Nephron (organoid): Measurements from ENCODE around the gene FAM117A.

Source experiments
- H3K27ac Mint-ChIP-seq, 3 experiments: 2 replicates each; pipeline ENCODE4 v1.8.0; 2020; ENCODE audit warnings: mixed read lengths in 3 of 3, mild to moderate bottlenecking in 2 of 3, moderate library complexity in 1 of 3
- H3K27me3 Mint-ChIP-seq: 2 replicates; pipeline ENCODE4 v1.8.0; 2021; ENCODE audit warnings: low read depth, mild to moderate bottlenecking, moderate library complexity, mixed read lengths
- H3K36me3 Mint-ChIP-seq: 2 replicates; pipeline ENCODE4 v1.8.0; 2020; ENCODE audit warnings: low read depth, mixed read lengths
- H3K4me1 Mint-ChIP-seq: 2 replicates; pipeline ENCODE4 v1.8.0; 2020; ENCODE audit warnings: mixed read lengths
- H3K4me3 Mint-ChIP-seq, 3 experiments: 2 replicates each; pipeline ENCODE4 v1.8.0; 2020; ENCODE audit warnings: mild to moderate bottlenecking in 3 of 3, mixed read lengths in 3 of 3, moderate library complexity in 2 of 3
- H3K9me3 Mint-ChIP-seq: 2 replicates; pipeline ENCODE4 v1.8.0; 2020; ENCODE audit warnings: mixed read lengths
- TF ChIP-seq, protein P1 (sequence below), 3 experiments: fragments of 200-600 bp; sonication (generic); IDR thresholded peaks; one replicate each; pipeline ENCODE4 v1.5.0; 2021; ENCODE audit warnings: antibody characterized with exemption in 3 of 3; ENCODE audit not compliant: unreplicated experiment in 3 of 3

FAM117A gene

GRCh38 chr17:49715717-49716279 lies 48.1 kb downstream of the FAM117A start:
- TF ChIP-seq, protein P1, sequence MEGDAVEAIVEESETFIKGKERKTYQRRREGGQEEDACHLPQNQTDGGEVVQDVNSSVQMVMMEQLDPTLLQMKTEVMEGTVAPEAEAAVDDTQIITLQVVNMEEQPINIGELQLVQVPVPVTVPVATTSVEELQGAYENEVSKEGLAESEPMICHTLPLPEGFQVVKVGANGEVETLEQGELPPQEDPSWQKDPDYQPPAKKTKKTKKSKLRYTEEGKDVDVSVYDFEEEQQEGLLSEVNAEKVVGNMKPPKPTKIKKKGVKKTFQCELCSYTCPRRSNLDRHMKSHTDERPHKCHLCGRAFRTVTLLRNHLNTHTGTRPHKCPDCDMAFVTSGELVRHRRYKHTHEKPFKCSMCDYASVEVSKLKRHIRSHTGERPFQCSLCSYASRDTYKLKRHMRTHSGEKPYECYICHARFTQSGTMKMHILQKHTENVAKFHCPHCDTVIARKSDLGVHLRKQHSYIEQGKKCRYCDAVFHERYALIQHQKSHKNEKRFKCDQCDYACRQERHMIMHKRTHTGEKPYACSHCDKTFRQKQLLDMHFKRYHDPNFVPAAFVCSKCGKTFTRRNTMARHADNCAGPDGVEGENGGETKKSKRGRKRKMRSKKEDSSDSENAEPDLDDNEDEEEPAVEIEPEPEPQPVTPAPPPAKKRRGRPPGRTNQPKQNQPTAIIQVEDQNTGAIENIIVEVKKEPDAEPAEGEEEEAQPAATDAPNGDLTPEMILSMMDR (IDR thresholded peaks at IDR 0.05; ENCODE audit: unreplicated experiment in 3 of 3), result no peak
- Mint-ChIP-seq H3K4me1 (peaks cover under 1% of the 10 kb centered on the region), H3K27ac (no peak overlapping the region), H3K4me3 (no peak overlapping the region), H3K36me3 (peaks cover 51% of the 10 kb centered on the region), H3K27me3 (no peaks in the 10 kb centered on the region), H3K9me3 (no peaks in the 10 kb centered on the region)

DNA sequence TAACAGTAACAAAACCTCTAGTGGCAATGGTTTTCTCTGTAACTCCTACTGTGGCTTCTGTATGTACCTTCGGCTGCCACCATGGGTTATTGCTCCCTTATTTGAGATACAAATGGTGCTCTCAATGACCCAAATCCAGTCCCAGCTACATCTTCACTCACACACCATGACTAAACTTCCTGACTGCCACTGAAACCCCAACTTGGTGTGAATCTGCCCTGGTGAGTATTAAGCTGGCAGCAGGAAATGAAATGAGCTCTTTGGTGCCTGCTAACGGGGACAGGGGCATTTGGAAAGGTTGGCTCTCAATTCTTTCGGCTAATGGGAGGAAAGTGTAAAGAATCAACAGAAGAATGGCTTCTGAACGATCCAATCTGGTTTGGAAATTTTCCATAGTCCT lies 48.7 kb downstream of the FAM117A start:
- TF ChIP-seq, protein P1 (IDR thresholded peaks at IDR 0.05; ENCODE audit: unreplicated experiment in 3 of 3), result no peak
- H3K27ac Mint-ChIP-seq, result no peak overlapping the region
- peaks cover 51% of the 10 kb centered on the region for H3K36me3 Mint-ChIP-seq

DNA sequence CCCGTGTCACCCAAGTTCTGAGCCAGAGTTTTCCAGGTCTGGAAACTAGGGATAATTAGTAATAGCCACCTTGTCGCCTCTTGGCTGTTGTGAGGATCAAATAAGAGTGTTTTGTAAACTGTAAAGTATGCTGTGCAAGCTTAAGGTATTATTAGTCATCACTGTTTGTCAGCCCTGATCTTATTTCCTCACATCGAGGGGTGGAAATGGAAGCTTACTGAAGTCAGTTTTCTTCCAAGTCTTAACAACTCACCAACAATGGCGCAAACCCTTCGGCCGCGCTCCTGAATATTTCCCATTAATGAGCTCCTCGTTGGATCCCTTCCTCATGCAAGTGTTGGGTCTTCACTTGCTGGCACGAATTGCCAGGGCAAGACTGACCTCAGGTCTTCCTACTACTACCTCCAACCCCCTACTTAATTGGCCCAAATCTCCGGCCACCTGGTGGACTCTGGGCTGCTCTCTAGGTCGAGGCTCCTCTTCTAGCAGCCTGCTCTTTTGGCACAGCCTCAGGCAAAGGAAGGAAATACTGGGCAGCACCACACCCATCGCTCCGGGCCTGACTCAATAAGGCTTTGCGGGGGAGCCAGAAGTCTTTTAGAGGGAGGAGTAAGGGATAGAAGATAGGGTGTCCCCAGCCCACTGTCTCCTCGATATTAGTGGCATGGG lies 55.3 kb downstream of the FAM117A start:
- peaks cover 23% of the 10 kb centered on the region for H3K36me3 Mint-ChIP-seq
- peaks cover 33% of the 10 kb centered on the region for H3K4me1 Mint-ChIP-seq
- TF ChIP-seq, protein P1 (IDR thresholded peaks at IDR 0.05; ENCODE audit: unreplicated experiment in 3 of 3), result peak in 2 of 3 experiments; percentile 6 to 10
- no peaks in the 10 kb centered on the region for H3K9me3 Mint-ChIP-seq
- peak overlapping the region; percentile 88 to 97 (median 94) for H3K4me3 Mint-ChIP-seq
- H3K27ac Mint-ChIP-seq, result peak overlapping the region; percentile 98 to 99 (median 99)
- H3K27me3 Mint-ChIP-seq, result no peaks in the 10 kb centered on the region

More for the DNA sequence above, 48.7 kb downstream of the FAM117A start:
- Mint-ChIP-seq H3K4me3 (no peak overlapping the region), H3K9me3 (no peaks in the 10 kb centered on the region), H3K4me1 (no peaks in the 10 kb centered on the region), H3K27me3 (no peaks in the 10 kb centered on the region)

DNA sequence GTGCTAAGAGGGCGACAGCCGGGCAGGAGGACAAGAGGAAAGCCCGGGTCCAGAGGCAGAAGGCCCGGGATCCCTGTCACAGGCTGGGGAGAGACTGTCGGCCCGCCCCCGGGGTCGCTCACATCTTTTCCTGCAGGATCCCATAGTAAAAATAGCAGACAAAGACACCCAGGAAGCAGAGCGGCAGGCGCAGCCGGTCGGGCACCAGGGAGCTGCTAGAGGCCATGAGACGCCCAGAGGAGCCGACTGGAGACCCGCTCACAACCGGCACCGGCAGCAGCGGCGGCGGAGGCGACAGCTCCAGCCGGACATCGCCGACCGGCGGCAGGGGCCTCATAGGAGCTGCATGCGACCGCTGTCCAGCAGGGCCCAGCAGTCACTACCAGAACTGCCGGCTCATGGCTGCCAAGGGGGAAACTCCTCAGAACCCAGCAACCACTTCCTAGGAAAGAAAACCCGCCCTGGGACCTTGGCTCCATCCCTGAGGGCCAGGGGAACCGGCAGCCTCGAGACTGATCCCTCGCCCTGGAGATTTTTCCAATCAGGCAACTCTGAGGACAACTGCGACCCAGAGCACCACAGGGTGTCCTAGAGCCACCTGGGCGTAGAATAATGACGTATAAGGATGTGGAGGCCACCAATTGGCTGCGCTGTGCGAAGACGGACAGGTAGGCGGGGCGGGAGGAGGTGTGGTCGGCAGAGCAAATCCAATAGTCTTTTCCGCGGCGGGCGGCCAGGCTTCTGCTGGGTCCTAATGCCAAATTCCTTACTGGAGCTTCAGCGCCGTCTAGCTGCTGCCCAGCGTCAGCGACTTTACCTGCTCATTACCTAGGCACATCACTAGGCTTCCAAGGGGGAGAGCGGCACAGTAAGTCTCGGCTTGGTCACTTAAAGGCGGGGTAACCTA lies 56.1 kb downstream of the FAM117A start, which contains the start of gene SLC35B1:
TSS of gene SLC35B1 (minus strand) at position 357 of the 907 bp plus-strand sequence. CDS start at position 226, 131 bp downstream.
- Mint-ChIP-seq H3K4me3 (peak within 1 kb of the TSS; percentile 88 to 97 (median 94)), H3K4me1 (peaks cover 33% of the 10 kb centered on the region), H3K9me3 (no peaks in the 10 kb centered on the region), H3K36me3 (peaks cover 30% of the 10 kb centered on the region), H3K27ac (peak within 1 kb of the TSS; percentile 98 to 99 (median 99)), H3K27me3 (no peaks in the 10 kb centered on the region)
- TF ChIP-seq, protein P1 (IDR thresholded peaks at IDR 0.05; ENCODE audit: unreplicated experiment in 3 of 3), result peak; percentile 68 to 71 (median 70)

DNA sequence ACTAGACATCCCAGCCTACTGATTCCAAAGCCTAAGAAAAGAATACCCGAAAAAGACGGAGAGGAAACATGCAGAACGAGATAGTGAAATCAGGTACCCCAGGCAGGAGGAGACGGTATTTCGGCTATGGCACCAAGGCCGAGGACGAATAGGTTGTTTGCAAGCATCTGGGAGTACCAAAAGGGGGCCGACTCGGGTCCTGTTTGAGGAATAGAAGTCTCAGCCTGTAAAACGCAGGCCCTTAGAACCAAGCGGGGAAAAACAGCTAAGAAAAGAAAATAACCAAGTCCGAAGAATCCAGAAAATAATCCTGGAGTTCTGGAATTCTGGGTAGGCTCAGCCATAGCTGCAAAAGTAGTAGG lies 56.7 kb downstream of the FAM117A start:
- Mint-ChIP-seq H3K9me3 (no peaks in the 10 kb centered on the region), H3K4me3 (peak overlapping the region; percentile 88 to 97 (median 94))

More for the DNA sequence above, 56.7 kb downstream of the FAM117A start:
- TF ChIP-seq, protein P1 (IDR thresholded peaks at IDR 0.05; ENCODE audit: unreplicated experiment in 3 of 3), result no peak
- H3K36me3 Mint-ChIP-seq, result peaks cover 33% of the 10 kb centered on the region
- H3K4me1 Mint-ChIP-seq, result peaks cover 33% of the 10 kb centered on the region
- no peaks in the 10 kb centered on the region for H3K27me3 Mint-ChIP-seq
- peak overlapping the region; percentile 98 to 99 (median 99) for H3K27ac Mint-ChIP-seq
